GM13976 (cell line): ENCODE results near the gene SCUBE1.

Source experiments
- DNase-seq: peaks from one replicate; pipeline ENCODE4 v3.0.0; 2012; ENCODE audit warnings: low spot score
- CTCF ChIP-seq: IDR thresholded peaks from 2 replicates; pipeline ENCODE4 v1.5.1; 2012; ENCODE audit warnings: borderline replicate concordance, mild to moderate bottlenecking; ENCODE audit not compliant: insufficient read depth; ENCODE audit errors: extremely low read depth, missing control alignments, control extremely low read depth
- in situ Hi-C: fragments of 300-500 bp; cut with MboI; formaldehyde crosslinking; loops from one replicate; pipeline ENCODE4 v1.12.0; 2022; ENCODE audit warnings: low sequenced_read_pairs, mixed read lengths, inconsistent platforms; ENCODE audit not compliant: unreplicated experiment

Gene SCUBE1

GRCh38 chr22:43152003-43152356 is 191.2 kb downstream of the SCUBE1 start:
- TF ChIP-seq CTCF = no peak
- DNase-seq = no peak
- in situ Hi-C loops = no loop called here

- DNase-seq = peak; percentile 84
- no peak for TF ChIP-seq CTCF
- in situ Hi-C loops = no loop called here
Measured at GRCh38 chr22:43151251-43152002, 191.7 kb downstream of the SCUBE1 start, which contains the start of gene TSPO. Gene TSPO (plus strand): TSS chr22:43151559. CDS start chr22:43159239, 7,680 bp downstream.

GRCh38 chr22:43150731-43151206 is 192.4 kb downstream of the SCUBE1 start:
- TF ChIP-seq CTCF = no peak
- no peak for DNase-seq
- in situ Hi-C loops = no loop called here

GRCh38 chr22:43148581-43148980 is 194.6 kb downstream of the SCUBE1 start:
- no peak for TF ChIP-seq CTCF
- DNase-seq = no peak
- in situ Hi-C loops = no loop called here

- no peak for TF ChIP-seq CTCF
- in situ Hi-C loops = no loop called here
- no peak for DNase-seq
Measured at GRCh38 chr22:43147821-43148220, 195.4 kb downstream of the SCUBE1 start.
